Measurements from ENCODE around the gene ATP2B2.
"Not testable (repeated sequence)": the region's sequence is repeated elsewhere in the genome, so short reads cannot be mapped to it uniquely, and the experiment has no call there.

Gene ATP2B2

DNA sequence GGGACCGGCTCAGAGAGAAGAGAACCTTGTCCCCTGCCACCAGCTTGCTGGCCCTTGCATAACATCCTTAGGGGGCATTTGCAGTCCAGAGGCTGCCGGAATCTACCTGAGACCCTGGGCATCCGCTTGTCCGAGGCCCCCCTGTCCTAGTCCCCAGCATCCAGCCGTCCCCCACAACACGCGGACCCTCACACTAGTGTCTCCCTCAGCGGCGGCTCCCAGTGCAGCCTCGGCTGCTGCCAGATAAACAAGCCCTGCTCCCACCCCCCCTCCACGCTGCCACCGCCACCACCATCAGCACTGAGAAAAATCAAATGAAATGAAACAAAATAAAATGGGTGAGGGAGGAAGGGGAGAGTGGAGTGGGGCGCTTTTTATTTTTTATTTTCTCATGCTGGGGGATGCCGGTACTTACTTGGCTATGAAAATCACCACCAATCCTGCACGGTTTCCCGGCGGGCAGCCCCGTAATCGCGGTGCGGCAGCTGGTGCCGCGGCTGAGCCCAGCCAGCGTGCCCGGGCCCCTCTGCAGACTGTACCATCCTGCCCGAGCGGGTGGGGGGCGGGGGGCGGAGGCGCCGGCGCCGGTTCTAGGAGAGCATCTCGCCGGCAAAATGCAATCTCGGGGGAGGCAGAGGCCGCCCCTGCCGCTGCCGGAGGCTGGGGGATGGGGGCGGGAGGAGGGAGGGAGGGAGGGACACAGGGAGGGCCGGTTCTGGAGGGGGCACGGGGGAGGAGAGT is at the start of gene ATP2B2:
TSS of gene ATP2B2 (minus strand) at position 537 of the 741 bp plus-strand sequence. CDS start 56,043 bp downstream, outside the sequence.
- DNase-seq, result peak; percentile 21

DNA sequence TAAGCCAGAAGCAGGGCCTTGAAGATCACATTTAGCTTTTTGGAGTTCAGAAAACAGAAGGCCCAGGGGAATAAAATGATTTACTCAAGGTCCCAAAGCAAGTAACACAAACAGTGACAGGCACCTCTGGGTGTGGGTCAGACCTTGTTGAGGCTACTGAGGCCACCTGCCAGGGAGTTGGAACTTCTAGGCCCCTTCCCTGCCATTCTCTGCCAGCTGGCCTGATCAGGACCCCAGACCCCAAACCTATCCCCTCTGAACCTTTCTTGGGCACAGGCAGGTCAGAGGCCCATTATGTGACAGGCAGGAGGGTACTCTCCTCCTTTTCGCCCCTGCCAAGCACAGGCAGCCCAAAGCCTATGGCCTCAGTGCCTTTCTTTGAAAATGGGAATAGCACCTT is 49.4 kb upstream of the ATP2B2 start:
- DNase-seq, result no peak

- no peak for DNase-seq
Observed at GRCh38 chr3:10554236-10554611, 48.8 kb upstream of the ATP2B2 start.

GRCh38 chr3:10553591-10554235 is 48.3 kb upstream of the ATP2B2 start:
- DNase-seq, result no peak

DNA sequence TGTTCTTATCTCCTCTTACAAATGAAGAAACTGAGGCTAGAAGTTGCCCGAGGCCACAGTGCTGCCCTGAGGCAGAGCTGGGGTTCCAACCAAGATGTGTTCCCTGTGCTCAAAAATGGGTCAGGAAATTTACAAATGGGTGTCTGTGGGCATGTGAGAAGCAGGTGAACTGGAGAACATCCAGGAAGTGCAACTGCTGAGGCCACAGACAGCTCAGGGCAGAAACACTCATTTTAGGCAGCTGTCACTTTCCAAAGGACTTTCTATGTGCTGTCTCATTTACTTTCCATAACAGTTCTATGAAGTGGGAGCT is 47.2 kb upstream of the ATP2B2 start:
- DNase-seq, result no peak

GRCh38 chr3:10551821-10552630 is 46.6 kb upstream of the ATP2B2 start:
- DNase-seq, result no peak

- no peak for DNase-seq
Observed at GRCh38 chr3:10551139-10551538, 45.8 kb upstream of the ATP2B2 start.

DNA sequence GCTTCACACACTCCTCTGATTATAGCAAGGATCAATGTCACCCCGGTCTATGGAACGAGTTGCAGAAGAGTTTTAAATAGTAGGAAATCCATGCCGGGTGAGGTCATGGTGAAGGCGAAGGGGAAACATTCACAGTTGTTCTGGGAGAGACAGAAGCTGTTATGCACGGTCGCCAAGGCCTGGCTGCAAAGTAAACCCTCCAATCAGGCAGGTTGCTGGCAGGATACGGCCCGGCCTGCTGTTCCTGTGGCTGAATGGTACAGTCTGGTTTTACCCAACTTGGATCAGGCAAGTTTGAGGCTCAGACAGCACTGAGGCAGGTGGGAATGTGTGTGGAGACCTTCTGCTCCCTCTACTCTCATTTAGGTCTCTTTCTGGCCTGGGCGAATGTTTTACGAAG is 45.3 kb upstream of the ATP2B2 start:
- DNase-seq, result no peak

- DNase-seq, result no peak
Observed at GRCh38 chr3:10549617-10550230, 44.3 kb upstream of the ATP2B2 start.

GRCh38 chr3:10548992-10549391 is 43.6 kb upstream of the ATP2B2 start:
- DNase-seq, result no peak

DNA sequence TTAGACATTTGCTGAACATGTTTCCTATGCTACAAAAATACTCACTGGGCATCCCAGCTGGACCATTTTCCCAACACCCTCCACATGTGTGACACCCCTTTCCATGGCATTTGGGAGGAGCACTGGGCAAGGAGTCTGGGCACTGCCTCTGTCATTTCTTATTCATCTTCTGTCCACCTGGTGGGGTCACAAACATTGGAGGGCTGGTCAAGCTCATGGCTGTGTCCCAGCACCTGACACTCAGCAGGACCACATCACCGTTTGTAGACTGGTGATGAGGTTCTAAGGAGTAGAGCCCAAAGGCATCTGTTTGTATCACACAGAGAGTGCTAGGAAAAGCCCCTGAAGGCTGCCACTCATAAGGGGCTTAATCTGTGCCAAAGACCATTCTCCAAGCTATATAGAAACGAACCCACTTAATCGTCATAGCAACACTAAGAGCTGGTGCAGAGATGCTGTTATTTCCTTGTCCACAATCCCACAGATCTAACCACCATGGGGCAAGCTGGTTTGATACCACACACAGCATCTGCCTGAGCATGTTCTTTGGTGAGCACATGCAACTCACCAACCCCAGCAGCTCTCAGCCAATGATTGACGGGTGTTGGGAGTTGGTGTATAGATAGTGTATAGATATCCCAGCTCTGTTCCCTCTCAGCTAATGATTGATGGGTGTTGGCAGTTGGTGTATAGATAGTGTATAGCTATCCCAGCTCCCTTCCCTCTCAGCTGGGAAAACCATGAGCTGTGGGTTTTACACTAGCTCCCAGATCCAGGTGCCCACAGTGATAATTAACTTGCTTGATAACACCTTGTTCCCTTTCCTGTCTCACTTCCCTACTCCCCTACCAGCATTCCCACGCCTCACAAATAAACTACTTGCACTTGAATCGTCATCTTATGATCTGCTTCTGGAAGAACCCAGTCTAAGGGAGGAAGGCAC is 42.7 kb upstream of the ATP2B2 start:
- no peak for DNase-seq

- DNase-seq, result no peak
Observed at GRCh38 chr3:10547413-10547812, 42.0 kb upstream of the ATP2B2 start.

GRCh38 chr3:10546820-10547263 is 41.5 kb upstream of the ATP2B2 start:
- DNase-seq, result no peak

DNA sequence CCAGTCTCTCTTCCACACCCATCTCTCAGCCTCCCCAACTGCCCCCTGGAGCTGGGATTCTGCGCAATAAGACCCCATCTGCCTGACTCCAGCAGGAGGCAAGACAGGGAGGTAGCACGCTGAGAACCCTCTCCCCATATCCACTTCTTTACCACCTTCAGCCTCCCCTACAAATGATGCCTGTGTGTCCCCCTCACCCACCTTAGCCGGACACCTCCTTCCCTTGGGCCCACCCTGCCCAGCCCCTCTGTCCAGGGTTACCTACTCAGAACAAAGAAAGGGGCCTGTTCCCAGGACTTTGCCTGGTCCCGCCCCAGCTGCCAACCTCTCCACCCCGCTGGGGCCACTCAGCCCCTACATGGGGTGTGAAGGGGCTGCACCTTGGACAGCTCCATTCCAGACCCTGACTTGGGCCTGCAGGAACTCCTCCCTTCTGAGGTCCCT is 40.8 kb upstream of the ATP2B2 start:
- DNase-seq, result no peak

DNA sequence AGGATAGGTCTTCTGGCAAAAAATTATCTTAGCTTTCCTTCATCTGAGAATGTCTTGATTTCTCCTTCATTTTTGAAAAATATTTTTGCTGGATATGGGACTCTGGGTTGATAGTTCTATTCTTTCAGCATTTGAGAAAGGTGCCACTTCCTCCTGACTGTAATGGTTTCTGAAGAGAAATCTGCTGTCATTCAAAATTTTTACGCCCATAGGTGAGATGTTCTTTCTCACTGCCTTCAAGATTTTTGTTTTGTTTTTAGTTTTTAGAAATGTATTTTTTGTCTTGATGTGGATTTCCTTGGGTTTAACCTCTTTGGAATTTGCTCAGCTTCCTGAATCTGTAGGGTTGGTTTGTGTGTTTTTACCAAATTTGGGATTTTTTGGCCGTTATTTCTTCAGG is 37.1 kb upstream of the ATP2B2 start:
- peak; percentile 6 for DNase-seq

DNA sequence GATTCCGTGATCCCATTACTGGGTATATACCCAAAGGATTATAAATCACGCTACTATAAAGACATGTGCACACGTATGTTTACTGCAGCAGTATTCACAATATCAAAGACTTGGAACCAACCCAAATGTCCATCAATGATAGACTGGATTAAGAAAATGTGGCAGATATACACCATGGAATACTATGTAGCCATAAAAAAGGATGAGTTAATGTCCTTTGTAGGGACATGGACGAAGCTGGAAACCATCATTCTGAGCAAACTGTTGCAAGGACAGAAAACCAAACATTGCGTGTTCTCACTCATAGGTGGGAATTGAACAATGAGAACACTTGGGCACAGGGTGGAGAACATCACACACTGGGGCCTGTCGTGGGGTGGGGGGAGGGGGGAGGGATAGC is 35.0 kb upstream of the ATP2B2 start:
- DNase-seq, result not testable (repeated sequence)

GRCh38 chr3:10534066-10534465 is 28.7 kb upstream of the ATP2B2 start:
- no peak for DNase-seq

GRCh38 chr3:10533737-10534023 is 28.3 kb upstream of the ATP2B2 start:
- DNase-seq, result no peak

- DNase-seq, result no peak
Observed at GRCh38 chr3:10532939-10533736, 27.8 kb upstream of the ATP2B2 start.

- DNase-seq, result no peak
Observed at GRCh38 chr3:10531031-10531430, 25.6 kb upstream of the ATP2B2 start.

- no peak for DNase-seq
Observed at GRCh38 chr3:10530241-10530640, 24.9 kb upstream of the ATP2B2 start.

DNA sequence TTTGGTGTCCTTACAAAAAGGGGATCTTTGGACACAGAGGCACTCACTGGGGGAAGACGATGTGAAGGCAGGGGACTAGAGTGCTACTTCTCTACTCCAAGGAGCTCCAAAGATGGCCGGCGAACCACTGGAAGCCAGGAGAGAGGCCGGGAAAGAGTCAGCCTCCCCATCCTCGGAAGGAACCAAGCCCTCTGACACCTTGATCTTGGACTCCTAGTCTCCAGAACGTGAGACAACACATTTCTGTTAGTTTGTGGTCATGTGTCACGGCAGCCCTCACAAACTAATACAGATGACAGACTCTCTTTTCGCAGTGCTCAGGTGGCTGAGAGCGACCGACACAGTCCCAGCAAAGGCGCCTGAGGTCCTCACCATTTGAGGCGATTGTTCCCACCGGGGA is 24.4 kb upstream of the ATP2B2 start:
- DNase-seq, result no peak
